Raji (cell line): ENCODE data around the gene RHBDD3.
A peak's percentile ranks its signal among the peaks of the same experiment; 100 is the strongest.

Experiments used
- POLR2A ChIP-seq: IDR thresholded peaks from 2 replicates; pipeline ENCODE4 v1.6.1; 2011; ENCODE audit warnings: low read depth, low read length, control low read depth; ENCODE audit not compliant: insufficient read depth

The RHBDD3 gene

DNA sequence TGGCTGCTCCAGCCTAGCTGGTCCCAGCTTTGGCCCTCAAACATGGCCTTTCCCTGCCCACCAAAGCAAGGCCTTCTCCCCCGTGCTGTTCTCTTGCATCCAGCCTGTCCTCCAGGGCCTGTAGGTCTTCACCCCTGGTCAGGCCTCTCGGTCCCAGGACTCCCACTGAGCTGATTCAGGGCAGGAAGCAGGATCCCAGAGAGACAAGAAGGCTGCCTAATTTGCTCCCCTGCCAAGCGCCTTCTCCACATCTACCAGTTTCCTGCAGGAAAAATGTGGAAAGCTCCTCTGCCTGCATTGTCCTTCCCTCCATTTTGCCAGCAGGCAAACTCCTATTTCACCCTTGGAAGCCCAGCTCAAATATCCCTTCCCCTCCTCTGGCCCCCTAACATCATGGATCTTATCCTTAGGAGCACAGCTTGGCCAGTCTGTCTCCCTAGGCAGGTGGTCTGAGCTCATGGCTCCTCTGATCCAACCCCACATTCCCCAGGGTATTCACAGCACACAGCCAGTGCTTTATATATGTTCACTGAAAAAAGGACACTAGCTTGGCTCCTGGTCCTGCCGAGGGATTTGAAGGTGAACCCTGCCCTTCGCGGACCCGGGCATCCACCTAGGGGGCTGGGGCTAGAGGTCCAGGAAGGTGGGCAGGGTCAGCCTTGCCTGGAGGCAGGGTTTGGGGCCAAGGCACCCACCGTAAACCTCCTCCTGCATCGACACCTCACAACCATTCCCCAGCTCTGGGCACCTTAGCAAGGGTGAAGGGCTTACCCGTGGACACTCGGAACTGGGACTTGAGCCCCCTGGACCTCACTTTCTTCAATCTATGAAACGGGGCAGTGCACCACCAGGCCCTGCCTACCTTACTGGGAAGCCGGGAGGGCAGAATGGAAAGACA, 968 bp downstream of the RHBDD3 start:
- no peak for TF ChIP-seq POLR2A

DNA sequence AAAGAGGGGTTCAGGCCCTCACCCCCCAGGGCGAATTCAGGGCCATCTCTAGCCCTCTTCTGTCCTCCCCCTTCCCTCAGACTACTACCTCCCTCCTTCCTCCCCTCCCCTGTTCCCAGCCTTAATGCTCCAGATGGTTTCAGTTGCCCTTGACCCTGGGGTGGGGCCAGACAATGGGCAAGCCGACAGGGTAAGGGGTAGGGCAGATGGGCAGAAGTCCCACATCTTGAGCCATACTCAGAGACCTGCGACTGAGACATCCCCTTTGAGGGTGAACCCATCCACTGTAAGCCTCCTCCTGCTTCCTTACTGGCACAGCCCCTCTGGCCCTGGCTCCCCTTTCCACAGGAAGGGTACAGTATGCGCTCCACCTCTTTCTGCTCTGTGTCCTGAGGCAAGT, 1.9 kb downstream of the RHBDD3 start:
- no peak for TF ChIP-seq POLR2A

DNA sequence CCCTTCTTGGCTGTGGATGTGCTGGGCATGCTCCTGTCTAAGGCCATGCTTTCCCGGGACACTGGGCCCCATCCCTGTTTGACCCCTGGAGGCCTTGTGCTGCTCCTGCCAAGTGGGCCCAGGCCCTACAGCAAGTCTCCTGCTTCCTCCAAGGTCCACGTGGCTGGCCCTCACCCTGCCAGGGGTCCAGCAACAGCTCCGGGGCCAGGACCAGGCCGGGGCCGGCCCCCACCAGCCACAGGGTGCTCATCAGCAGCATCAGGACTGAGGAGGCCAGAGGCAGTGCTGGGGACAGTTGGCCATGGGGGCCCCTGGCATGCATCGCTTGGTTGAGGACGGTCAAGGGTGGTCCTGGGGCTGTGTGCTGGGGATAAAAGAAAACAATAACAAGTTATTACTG, 2.5 kb downstream of the RHBDD3 start:
- TF ChIP-seq POLR2A, result no peak

DNA sequence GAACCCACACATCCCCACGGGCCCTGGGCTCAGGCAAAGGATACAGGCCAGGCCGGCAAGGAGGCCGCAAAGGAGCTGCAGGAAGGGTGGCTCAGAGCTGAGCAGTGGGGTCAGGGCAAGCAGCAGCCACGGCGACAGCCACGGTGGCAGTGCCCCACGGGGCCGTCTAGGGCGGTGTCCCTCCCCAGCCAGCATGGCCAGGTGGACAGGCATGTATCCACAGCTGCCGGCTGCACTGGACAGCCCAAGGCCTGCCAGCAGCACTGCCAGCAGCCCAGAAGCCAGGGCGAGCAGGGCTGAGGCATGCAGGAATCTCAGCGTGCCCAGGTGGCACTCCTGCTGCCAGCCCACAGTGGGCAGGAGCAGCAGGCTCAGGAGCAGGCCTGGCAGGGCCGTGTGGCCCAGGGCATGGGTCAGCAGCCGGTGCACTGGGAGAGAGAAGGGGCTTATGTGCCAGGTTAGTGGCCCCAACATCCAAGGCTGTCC, 3.9 kb downstream of the RHBDD3 start:
- no peak for TF ChIP-seq POLR2A

DNA sequence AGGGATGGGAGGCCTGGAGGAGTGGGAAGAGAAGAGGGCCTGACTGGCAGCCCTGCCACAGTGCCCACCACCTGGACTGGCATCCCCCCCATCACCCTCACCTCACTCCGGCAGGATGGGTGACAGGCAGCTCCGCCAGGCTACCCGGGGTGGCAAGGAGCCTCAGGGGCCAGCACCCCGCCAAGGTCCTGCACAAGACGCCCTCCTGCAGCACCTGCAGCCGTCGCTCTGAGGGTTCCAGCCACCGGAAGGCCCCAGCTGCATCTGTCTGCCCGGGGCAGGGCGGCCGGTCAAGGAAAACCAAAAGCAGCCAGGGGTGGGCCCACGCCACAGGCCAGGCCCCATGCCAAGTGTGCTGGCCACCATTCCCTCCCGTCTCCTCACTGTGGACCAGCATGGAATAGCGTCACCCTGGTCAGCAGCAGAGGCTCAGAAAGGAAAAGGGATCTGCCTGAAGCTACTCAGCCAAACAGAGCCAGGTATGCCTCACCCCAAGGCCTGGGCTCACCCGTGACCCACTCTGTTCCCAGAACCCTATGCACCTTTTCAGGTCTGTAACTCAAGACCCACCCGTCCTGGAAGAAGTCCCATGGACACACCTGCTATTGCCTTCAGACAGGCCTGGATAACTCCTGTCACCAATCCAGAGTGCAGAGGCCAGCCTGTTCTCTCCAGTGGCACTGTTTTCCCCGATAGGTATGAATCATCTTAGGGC, 7.0 kb downstream of the RHBDD3 start:
- TF ChIP-seq POLR2A, result 0 out of 2 replicates have a peak, but pooled peaks have one; percentile 6

DNA sequence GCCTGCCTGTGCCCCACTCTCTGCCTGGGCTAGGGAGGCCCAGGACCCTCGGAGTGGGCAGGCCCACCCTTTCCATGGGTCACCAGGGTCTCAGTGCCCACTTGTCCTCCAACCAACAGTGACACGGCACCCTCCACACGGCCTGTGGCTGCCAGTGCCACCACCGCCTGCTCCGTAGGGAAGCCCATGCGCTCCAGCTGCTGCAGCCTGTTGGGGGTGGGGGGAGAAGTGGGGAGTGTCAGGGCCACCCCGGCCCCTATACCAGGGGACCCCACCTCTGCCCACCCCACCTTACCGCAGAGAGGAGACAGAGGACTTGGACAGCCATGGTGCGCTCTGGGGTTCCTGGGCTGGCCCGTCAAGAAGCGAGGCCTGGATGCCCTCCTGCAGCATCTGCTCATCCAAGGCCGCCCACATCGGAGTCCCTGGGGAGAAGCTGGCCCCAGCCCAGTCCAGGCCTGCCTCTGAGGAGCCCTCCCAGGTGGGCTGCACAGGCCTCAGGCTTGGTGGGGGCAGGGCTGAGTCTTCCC, 7.7 kb downstream of the RHBDD3 start:
- TF ChIP-seq POLR2A, result no peak

DNA sequence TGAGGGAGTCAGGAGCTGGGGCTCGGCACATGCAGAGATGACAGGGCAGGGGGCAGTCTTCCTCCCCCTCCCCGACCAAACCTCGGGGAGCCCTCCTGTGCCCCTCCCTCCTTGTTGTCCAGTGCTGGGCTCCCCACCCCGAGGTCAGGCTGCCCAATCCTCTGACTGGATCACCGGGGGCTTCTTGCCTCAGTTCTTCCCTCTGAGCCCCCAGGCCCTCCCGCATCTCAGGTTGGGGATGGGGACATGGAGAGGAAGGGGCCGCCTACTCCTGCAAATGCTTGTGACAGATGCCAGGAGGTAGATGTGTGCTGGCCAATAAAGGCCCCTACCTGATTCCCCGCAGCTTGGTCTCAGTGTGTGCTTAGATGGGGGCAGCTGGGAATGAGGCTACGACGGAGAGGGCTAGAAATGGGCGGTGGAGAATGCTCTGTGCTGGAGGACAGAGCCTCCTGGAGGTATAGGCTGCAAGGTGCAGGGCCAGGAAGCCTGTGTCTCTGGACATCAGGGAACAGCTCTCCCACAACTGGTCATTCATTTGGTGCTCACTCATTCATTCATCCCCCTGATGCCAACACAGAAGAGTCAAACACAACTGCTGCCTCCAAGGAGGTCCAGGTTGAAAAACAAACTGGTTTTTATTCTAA, 8.4 kb downstream of the RHBDD3 start:
- TF ChIP-seq POLR2A, result no peak

DNA sequence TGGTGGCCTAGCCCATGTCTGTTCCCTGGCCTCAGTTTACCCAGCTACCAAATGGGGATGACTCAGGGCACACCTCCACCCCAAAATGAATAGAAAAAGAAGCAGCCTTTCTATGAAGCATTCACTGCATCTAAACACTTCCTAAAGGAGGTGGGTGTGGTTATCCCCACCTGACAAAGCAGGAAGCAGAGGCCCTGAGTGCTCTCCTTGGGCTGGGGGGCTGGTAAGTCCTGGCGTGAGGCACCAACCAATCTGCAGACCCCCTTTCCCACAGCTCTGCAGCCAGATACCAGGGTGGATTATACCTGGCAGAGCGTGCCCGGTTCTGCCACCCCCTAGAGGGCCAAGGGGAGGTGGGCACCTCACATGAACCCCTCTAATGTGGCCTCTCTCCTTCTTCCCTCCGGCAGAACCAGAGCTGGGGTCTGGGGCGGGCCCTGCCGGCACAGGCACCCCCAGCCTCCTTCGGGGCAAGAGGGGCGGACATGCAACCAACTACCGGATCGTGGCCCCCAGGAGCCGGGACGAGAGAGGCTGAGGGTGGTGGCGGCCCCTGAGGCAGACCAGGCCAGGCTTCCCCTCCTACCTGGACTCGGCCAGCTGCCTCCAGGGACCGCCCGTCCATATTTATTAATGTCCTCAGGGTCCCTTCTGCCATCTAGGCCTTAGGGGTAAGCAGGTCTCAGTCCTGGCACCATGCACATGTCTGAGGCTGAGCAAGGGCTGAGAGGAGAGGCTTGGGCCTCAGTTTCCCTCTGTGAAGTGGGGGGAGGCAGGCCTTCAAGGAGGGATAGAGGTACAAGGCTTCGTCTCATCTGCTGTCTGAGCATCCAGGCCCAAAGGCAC, 9.2 kb downstream of the RHBDD3 start:
- no peak for TF ChIP-seq POLR2A

DNA sequence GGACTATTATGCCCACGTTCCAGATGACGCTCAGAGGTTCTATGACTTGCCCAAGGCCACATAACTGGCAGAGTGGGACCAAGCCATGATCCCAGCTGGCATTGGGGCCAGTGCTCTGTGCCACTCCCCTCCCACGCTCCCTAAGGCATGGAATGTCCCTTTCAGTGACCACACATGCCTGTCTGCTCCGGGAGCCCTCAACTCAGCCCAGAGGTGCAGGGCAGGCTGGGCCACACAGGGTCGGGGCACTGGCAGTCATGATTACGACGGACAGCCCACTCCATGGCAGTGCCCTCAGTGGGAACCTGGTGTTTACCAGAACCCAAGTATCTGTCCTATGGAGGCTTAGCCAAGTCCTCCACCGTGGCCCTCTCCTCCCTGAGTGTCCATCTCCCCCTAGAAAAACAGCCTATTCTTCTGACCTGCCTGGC, 10.0 kb downstream of the RHBDD3 start:
- no peak for TF ChIP-seq POLR2A

DNA sequence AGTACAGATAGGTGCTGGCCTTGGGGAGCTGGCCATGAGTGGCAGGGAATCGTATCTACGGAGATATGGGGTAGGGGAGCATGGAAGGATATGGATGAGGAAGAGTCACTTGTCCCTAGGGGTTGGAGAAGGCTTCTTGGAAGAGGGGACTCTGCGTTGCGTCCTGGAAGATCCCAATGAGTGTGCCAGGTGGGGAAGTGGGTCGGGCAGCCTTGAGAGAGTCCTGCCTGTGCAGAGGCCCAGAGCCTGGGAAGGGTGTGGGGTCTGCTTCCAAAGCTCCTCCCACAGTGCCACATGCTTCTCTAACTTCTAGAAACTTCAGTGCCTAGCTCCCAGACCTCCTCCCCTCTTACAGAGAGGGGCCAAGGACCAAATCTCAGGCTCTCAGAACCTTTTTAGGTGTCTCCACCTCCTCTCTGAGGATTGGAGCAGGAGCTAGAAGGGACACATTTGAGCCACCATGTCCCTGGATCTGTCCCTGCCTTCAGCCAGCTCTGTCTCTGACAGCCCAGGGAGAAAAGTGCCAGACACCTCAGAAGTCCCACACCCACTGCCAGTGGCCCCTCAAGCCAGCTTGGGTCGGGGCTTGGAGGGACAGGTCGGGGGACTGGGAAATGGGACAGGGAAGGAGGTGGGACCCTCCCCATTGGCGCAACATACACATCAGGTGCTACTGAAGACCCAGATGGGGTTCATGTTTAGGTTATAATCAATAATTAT, 11.0 kb downstream of the RHBDD3 start:
- TF ChIP-seq POLR2A, result no peak

DNA sequence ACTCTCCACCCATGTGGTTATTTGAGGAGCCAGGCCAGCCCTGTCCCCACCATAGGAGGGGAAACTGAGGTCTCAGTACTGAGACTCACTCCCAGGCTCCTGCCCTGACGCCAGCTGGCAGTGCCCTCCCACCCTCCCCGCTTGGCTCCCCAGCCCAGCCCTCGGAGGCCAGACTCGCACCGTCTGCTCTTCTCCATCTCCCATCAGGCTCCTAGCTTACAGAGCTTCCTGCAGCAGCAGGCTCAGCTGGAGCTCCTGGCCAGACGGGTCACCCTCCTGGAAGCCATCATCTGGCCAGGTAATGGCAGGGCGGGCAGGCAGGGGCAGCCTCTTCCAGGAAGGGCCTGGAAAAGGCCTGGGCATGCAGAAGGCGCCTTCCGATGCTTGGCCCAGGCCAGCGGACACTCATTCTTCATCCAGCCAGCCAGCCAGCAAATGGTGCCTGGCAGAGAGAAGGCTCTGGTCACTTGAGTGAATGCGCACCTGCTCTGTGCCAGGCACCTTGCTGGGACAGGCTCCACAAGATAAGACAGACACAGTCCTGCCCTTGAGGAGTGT, 12.6 kb downstream of the RHBDD3 start:
- no peak for TF ChIP-seq POLR2A

DNA sequence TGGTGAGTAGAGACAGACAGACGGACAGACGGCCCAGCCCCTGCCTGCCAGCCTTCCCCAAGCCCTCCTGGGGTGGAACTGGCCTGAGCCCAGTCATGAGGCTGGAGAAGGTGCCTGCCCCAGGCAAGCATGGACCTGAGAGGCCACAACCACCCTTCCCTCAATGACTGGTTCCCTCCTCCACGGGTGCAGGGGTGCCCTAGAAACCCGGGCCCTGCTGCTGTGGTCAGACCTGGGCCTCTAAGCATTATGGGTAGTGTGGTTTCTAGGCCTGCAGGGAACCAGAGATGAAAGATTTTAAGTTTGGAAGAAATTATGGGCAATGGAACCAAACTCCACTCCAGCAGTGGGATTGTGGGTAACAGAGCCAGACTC, 13.5 kb downstream of the RHBDD3 start:
- no peak for TF ChIP-seq POLR2A

DNA sequence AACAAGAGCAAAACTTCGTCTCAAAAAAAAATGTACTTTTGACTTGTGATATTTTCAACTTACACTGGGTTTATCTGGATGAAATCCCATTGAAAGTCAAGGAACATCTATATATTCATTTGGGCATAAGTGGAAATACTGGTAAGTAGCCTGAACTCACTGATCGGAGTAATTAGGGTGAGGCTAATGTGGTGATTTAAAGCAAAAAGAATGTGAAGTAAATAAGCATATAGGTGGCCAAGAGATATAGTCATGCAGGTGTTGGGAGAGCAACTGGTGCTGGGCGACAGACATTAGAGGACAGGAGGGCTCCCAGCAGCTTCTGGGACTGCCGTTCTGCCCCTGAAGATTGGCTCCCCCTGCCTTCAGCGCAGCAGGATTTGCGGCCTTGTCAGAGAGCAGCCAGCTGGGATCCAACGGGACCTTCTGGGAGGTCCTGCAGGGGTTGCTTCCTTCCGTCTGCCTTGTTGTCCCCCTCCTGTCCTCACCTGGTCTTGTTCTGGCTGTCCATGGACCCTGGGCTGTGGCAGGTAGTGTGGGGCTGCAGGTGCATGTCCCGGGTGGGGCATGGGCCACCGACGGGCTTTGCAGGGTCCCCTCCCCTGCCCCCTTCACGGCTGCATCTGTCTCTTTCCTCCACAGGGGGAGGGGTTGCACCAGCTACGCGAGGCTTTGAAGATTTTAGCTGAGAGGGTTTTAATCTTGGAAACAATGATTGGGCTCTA, 14.1 kb downstream of the RHBDD3 start:
- TF ChIP-seq POLR2A, result no peak
